Measurements from ENCODE around the gene PDE6B. TPM values are rescaled to one million over a fixed set of nuclear protein-coding genes. Genes with fewer than 3 reads are reported as not detected.

Gene PDE6B
- total RNA-seq, 1 donor from 2014 or later = 4.1 TPM

DNA sequence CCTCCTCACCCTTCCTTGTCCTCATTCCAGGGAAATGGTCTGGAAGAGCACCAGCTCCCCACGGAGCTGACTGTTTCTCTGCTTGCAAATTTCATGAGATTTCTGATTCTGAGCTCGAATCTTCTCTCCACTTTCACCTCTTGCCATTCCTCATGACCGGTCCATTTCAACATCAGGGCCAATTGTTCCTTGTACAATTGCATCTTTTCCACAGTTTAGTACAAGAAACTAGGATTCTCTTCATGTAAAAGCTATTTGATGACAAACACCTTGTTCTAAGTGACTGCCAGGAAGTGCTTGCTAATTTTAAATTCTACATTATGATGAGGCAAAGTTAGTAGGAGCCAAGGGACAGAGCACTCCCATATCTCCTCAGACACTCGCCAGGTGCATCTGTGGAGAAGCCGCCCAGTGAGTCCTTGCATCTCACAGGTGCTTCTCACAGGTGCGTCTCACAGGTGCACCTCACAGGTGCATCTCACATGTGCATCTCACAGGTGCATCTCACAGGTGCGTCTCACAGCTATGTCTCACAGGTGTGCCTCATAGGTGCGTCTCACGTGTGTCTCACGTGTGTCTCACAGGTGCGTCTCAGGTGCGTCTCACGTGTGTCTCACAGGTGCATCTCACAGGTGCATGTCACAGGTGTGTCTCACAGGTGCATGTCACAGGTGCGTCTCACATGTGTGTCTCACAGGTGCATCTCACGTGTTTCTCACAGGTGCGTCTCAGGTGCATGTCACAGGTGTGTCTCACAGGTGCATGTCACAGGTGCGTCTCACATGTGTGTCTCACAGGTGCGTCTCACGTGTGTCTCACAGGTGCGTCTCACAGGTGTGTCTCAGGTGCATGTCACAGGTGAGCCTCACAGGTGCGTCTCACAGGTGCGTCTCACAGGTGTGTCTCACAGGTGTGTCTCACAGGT lies 3.0 kb upstream of the PDE6B start:
- peaks cover 3% of the 10 kb centered on the region for H3K4me1 Mint-ChIP-seq
- TF ChIP-seq, protein P1, sequence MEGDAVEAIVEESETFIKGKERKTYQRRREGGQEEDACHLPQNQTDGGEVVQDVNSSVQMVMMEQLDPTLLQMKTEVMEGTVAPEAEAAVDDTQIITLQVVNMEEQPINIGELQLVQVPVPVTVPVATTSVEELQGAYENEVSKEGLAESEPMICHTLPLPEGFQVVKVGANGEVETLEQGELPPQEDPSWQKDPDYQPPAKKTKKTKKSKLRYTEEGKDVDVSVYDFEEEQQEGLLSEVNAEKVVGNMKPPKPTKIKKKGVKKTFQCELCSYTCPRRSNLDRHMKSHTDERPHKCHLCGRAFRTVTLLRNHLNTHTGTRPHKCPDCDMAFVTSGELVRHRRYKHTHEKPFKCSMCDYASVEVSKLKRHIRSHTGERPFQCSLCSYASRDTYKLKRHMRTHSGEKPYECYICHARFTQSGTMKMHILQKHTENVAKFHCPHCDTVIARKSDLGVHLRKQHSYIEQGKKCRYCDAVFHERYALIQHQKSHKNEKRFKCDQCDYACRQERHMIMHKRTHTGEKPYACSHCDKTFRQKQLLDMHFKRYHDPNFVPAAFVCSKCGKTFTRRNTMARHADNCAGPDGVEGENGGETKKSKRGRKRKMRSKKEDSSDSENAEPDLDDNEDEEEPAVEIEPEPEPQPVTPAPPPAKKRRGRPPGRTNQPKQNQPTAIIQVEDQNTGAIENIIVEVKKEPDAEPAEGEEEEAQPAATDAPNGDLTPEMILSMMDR (conservative IDR thresholded peaks at IDR 0.05) = no peak
- no peak overlapping the region for H3K4me3 Mint-ChIP-seq
- H3K36me3 Mint-ChIP-seq (ENCODE audit: low read depth) = no peaks in the 10 kb centered on the region
- no peak for DNase-seq (ENCODE audit: low read depth, low spot score)
- H3K27ac Mint-ChIP-seq (ENCODE audit: unreplicated experiment) = peak overlapping the region; percentile 43
- peaks cover 22% of the 10 kb centered on the region for H3K27me3 Mint-ChIP-seq (ENCODE audit: low read depth)
- H3K9me3 Mint-ChIP-seq = peaks cover 2% of the 10 kb centered on the region

DNA sequence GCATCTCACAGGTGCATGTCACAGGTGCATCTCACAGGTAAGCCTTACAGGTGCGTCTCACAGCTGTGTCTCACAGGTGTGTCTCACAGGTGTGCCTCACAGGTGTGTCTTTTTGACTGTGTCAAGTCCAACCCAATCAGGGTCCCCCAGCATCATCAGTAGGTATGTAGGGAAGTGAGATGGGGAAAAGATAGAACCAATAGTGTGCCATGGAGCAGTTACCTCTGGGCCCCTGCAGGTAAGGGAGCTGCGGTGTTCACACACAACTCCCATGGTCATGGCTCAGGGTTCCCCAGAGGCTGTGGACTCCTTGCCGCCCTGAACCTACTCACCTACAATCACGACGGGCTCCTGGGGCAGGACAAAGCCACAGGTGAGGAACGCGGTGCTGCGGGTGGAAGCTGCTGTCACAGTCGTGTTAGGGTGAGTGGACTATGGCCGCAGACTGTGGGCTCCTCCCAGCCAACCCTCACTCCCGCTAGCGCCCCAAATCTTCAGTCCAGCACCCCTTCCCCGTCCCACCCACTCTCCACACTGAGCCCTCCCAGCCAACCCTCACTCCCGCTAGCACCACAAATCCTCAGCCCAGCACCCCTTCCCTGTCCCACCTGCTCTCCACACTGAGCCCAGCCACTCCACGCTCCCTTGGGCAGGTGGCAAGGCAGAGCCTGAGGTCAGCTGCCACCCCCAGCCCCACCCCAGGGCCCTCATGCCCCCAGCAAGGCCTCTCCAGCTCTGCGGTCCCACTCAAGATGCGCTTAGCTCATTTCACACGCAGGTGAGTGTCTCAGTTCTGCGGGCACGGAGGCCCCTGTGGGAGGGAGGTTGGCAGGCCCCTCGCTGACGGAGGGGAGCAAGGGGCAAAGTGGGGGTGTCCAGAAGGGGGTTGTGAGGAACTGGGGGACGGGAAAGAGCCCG lies 2.1 kb upstream of the PDE6B start:
- Mint-ChIP-seq H3K4me3 (no peak overlapping the region), H3K4me1 (peaks cover 3% of the 10 kb centered on the region), H3K36me3 (ENCODE audit: low read depth) (no peaks in the 10 kb centered on the region), H3K27ac (ENCODE audit: unreplicated experiment) (peak overlapping the region; percentile 43), H3K27me3 (ENCODE audit: low read depth) (peaks cover 15% of the 10 kb centered on the region), H3K9me3 (peaks cover 2% of the 10 kb centered on the region)
- TF ChIP-seq, protein P1 (conservative IDR thresholded peaks at IDR 0.05) = no peak
- no peak for DNase-seq (ENCODE audit: low read depth, low spot score)

DNA sequence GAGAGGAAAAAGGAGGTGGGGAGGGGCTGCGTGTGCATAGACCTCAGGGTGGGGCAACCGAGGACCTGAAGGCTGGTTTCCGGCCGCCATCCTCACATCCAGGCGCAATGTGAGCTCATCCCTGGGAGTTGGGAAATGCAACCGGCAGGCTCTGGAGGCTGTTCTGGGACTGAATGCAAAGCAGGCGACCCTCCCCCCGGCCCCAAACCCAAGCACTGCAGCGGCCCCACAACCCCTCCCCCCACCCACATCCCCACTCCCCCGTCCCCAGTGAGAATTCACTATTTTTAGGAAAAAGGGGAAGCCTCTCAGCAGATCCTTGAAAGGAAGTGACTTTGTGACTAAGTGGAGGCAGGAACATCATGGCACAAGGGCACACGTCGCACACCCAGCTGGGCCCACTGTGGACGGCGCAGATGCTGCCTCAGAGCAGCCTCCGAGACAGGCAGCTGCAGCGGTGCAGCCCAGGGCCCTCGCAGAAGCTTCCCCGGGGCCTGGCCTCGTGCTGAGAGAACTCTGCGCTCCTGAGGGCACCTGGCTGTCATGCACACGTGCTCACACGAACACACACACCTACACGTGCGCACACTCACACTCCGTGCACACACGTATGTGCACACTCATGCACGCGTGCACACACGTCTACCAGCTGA lies 1.3 kb upstream of the PDE6B start:
- Mint-ChIP-seq H3K4me3 (no peak overlapping the region), H3K27me3 (ENCODE audit: low read depth) (peaks cover 15% of the 10 kb centered on the region), H3K27ac (ENCODE audit: unreplicated experiment) (no peak overlapping the region), H3K36me3 (ENCODE audit: low read depth) (no peaks in the 10 kb centered on the region), H3K4me1 (peaks cover 3% of the 10 kb centered on the region), H3K9me3 (peaks cover 2% of the 10 kb centered on the region)
- TF ChIP-seq, protein P1 (conservative IDR thresholded peaks at IDR 0.05) = no peak
- DNase-seq (ENCODE audit: low read depth, low spot score) = no peak

DNA sequence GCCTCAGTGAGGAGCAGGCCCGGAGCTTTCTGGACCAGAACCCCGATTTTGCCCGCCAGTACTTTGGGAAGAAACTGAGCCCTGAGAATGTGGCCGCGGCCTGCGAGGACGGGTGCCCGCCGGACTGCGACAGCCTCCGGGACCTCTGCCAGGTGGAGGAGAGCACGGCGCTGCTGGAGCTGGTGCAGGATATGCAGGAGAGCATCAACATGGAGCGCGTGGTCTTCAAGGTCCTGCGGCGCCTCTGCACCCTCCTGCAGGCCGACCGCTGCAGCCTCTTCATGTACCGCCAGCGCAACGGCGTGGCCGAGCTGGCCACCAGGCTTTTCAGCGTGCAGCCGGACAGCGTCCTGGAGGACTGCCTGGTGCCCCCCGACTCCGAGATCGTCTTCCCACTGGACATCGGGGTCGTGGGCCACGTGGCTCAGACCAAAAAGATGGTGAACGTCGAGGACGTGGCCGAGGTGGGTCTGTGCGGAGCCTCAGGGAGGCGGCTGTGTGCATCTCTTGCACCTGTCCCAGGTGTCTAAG lies 323 bp downstream of the PDE6B start:
- Mint-ChIP-seq H3K36me3 (ENCODE audit: low read depth) (no peaks in the 10 kb centered on the region), H3K4me3 (no peak overlapping the region), H3K27ac (ENCODE audit: unreplicated experiment) (no peak overlapping the region), H3K9me3 (peaks cover 2% of the 10 kb centered on the region), H3K4me1 (peaks cover 3% of the 10 kb centered on the region), H3K27me3 (ENCODE audit: low read depth) (peaks cover 10% of the 10 kb centered on the region)
- DNase-seq (ENCODE audit: low read depth, low spot score) = no peak
- TF ChIP-seq, protein P1 (conservative IDR thresholded peaks at IDR 0.05) = no peak
